Measurements from ENCODE around the gene RNFT2.

The RNFT2 gene

GRCh38 chr12:116880213-116880816 is 142.2 kb downstream of the RNFT2 start:
- no peak for DNase-seq

- no peak for DNase-seq
These were observed 142.8 kb downstream of the RNFT2 start for GRCh38 chr12:116880817-116881324.

- no peak for DNase-seq
These were observed 143.3 kb downstream of the RNFT2 start, which contains the start of gene HRK for GRCh38 chr12:116881325-116881876. TSS of gene HRK (minus strand) at chr12:116881441. CDS start at chr12:116881307, 134 bp downstream.

GRCh38 chr12:116881877-116882507 is 143.9 kb downstream of the RNFT2 start:
- DNase-seq, result no peak

- no peak for DNase-seq
These were observed 144.6 kb downstream of the RNFT2 start for GRCh38 chr12:116882742-116883141.

GRCh38 chr12:116884871-116885270 is 146.8 kb downstream of the RNFT2 start:
- no peak for DNase-seq

GRCh38 chr12:116885491-116885890 is 147.4 kb downstream of the RNFT2 start:
- no peak for DNase-seq

- DNase-seq, result no peak
These were observed 149.1 kb downstream of the RNFT2 start for GRCh38 chr12:116887244-116887643.

GRCh38 chr12:116887897-116888296 is 149.8 kb downstream of the RNFT2 start:
- DNase-seq, result no peak

- DNase-seq, result no peak
These were observed 152.2 kb downstream of the RNFT2 start for GRCh38 chr12:116890330-116890729.

GRCh38 chr12:116891019-116891418 is 152.9 kb downstream of the RNFT2 start:
- DNase-seq, result no peak

GRCh38 chr12:116892349-116893140 is 154.4 kb downstream of the RNFT2 start:
- DNase-seq, result no peak

- DNase-seq, result no peak
These were observed 156.8 kb downstream of the RNFT2 start for GRCh38 chr12:116894913-116895312.

GRCh38 chr12:116896411-116896924 is 158.4 kb downstream of the RNFT2 start:
- DNase-seq, result no peak

GRCh38 chr12:116897476-116897875 is 159.4 kb downstream of the RNFT2 start:
- no peak for DNase-seq

- DNase-seq, result no peak
These were observed 160.6 kb downstream of the RNFT2 start for GRCh38 chr12:116898669-116899068.

GRCh38 chr12:116901612-116902011 is 163.5 kb downstream of the RNFT2 start:
- no peak for DNase-seq

All from amniotic stem cell (primary cell).